ENCODE data around the gene ERBB4.

DNA sequence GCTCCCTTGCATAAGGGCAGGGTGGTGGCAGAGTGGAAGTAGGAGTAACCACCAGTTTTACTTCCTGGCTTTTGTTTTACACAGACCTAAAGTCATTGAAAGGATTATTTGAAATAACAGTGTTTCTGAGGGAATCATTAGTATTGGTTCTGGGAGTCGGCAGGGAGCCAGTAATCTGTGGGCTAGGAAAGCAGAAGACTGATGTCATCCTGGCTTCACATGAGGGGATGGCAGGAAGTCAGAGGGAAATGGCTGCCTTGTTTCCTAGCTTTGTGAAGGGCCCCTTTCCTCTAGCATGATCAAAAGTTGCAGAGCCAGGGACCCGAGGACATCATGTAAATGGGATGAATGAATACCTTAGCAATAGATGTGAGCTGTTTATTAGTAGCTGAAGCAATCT is 1189.6 kb downstream of the ERBB4 start:
- TF ChIP-seq CTCF (IDR thresholded peaks at IDR 0.05 in 4 of 5, conservative IDR thresholded peaks at IDR 0.05 in 1 of 5) (no peak), POLR2A (IDR thresholded peaks at IDR 0.05) (no peak)

Data from gastrocnemius medialis (tissue), 4 donors.